GM18502 (cell line): ENCODE results near the gene THADA.

ENCODE experiments used
- ATAC-seq: cut with Tn5 transposase; IDR thresholded peaks from one replicate; pipeline ENCODE4 v1.9.1; 2021; ENCODE audit warnings: mild to moderate bottlenecking; ENCODE audit not compliant: unreplicated experiment, poor library complexity

Gene THADA

GRCh38 chr2:43186679-43187374 lies 409.0 kb downstream of the THADA start:
- no peak for ATAC-seq

- no peak for ATAC-seq
Observed at GRCh38 chr2:43186321-43186678, 409.5 kb downstream of the THADA start.

GRCh38 chr2:43185146-43185545 lies 410.7 kb downstream of the THADA start:
- no peak for ATAC-seq

- ATAC-seq, result no peak
Observed at GRCh38 chr2:43184339-43184895, 411.4 kb downstream of the THADA start.

GRCh38 chr2:43183743-43184142 lies 412.1 kb downstream of the THADA start:
- no peak for ATAC-seq

- ATAC-seq, result no peak
Observed at GRCh38 chr2:43180897-43181296, 414.9 kb downstream of the THADA start.
